Endothelial cell of umbilical vein (primary cell): ENCODE results near the gene TMSB10. TPM values are rescaled to one million over a fixed set of nuclear protein-coding genes. Genes with fewer than 3 reads are reported as not detected.

Experiments used
- BruUV-seq: library from RNA; stranded (reverse); fragments of 400-500 nt; replicated peaks from 2 replicates; lab custom pipeline; 2021; lab: Mats Ljungman, UMichigan
- CTCF ChIA-PET: fragments of 300-600, 350-600 bp; sonication (Branson Sonifier 250); formaldehyde crosslinking; loops from one replicate; lab custom pipeline; 2021; ENCODE audit warnings: antibody characterized with exemption, inconsistent platforms; lab: Charles Lee
- POLR2A ChIA-PET: fragments of 300-600, 350-600 bp; sonication (Branson Sonifier 250); formaldehyde crosslinking; loops from one replicate; lab custom pipeline; 2021; ENCODE audit warnings: antibody characterized with exemption, inconsistent platforms; lab: Charles Lee
- DNase-seq: peaks from one replicate; pipeline ENCODE4 v3.0.0-alpha.2; 2011; ENCODE audit warnings: low read depth, low spot score
- FAIRE-seq: peaks from 2 replicates; lab custom pipeline; 2011; peaks lifted over from hg19 to GRCh38; lab: Jason Lieb, UNC
- H2AFZ ChIP-seq: 2 replicates; pipeline ENCODE4 v1.6.0; 2012; ENCODE audit warnings: low read depth, low read length, control low read depth, inconsistent platforms
- H3K27ac ChIP-seq: 2 replicates; pipeline ENCODE4 v1.5.1; 2011; ENCODE audit warnings: low read depth, mild to moderate bottlenecking, control low read depth, low read length, moderate library complexity; ENCODE audit not compliant: insufficient read depth
- H3K27me3 ChIP-seq, 2 experiments: 2 replicates each; pipeline versions ENCODE4 v1.6.0 to v1.6.1; 2011; ENCODE audit warnings: low read length in 2 of 2, mixed read lengths in 1 of 2; ENCODE audit not compliant: control insufficient read depth in 2 of 2, insufficient read depth in 2 of 2
- H3K36me3 ChIP-seq, 2 experiments: 2 replicates in 1 of 2; 3 replicates in 1 of 2; pipeline ENCODE4 v1.5.1; 2011; ENCODE audit warnings: low read length in 2 of 2, mild to moderate bottlenecking in 1 of 2, moderate library complexity in 1 of 2; ENCODE audit not compliant: control insufficient read depth in 2 of 2, insufficient read depth in 2 of 2; ENCODE audit errors: extremely low read depth in 1 of 2
- H3K4me1 ChIP-seq: 3 replicates; pipeline ENCODE4 v1.5.1; 2011; ENCODE audit warnings: mild to moderate bottlenecking, low read length; ENCODE audit not compliant: control insufficient read depth, insufficient read depth; ENCODE audit errors: extremely low read depth
- H3K4me2 ChIP-seq: 2 replicates; pipeline ENCODE4 v1.6.1; 2011; ENCODE audit warnings: low read length, control low read depth, mixed read lengths; ENCODE audit not compliant: insufficient read depth
- H3K4me3 ChIP-seq, 3 experiments: fragments of 200-600 bp in 1 of 3; sonication (generic), shearing (Covaris generic) in 1 of 3; replicated peaks in 1 of 3; 2 replicates each; pipeline ENCODE4 v1.5.1; 2011 to 2016; ENCODE audit warnings: control low read depth in 3 of 3, low read length in 3 of 3, mild to moderate bottlenecking in 2 of 3, inconsistent platforms in 1 of 3, low read depth in 1 of 3, moderate library complexity in 1 of 3; ENCODE audit not compliant: insufficient read depth in 1 of 3
- H3K79me2 ChIP-seq: 2 replicates; pipeline ENCODE4 v1.6.0; 2012; ENCODE audit warnings: low read length, inconsistent platforms; ENCODE audit not compliant: control insufficient read depth, insufficient read depth
- H3K9ac ChIP-seq: replicated peaks from 2 replicates; pipeline ENCODE3; 2011; ENCODE audit warnings: low read length, control low read depth; ENCODE audit not compliant: insufficient read depth; ENCODE audit errors: extremely low read depth
- H3K9me1 ChIP-seq: replicated peaks from 3 replicates; pipeline ENCODE4 v1.6.0; 2011; ENCODE audit warnings: mild to moderate bottlenecking, low read length; ENCODE audit not compliant: control insufficient read depth, insufficient read depth; ENCODE audit errors: extremely low read depth
- H3K9me3 ChIP-seq: replicated peaks from 2 replicates; pipeline ENCODE4 v1.5.1; 2012; ENCODE audit warnings: low read length, inconsistent platforms; ENCODE audit not compliant: control insufficient read depth, insufficient read depth
- H4K20me1 ChIP-seq: replicated peaks from 2 replicates; pipeline ENCODE3; 2011; ENCODE audit warnings: mild to moderate bottlenecking, low read length; ENCODE audit not compliant: control insufficient read depth, insufficient read depth; ENCODE audit errors: extremely low read depth
- EZH2 ChIP-seq: IDR thresholded peaks from 2 replicates; pipeline ENCODE4 v1.6.1; 2012; ENCODE audit warnings: borderline replicate concordance, low read depth, mild to moderate bottlenecking, moderate library complexity, low read length, inconsistent platforms; ENCODE audit not compliant: severe bottlenecking
- FOS ChIP-seq: IDR thresholded peaks from 2 replicates; pipeline ENCODE4 v1.6.1; 2011; ENCODE audit warnings: mild to moderate bottlenecking, low read length, moderate library complexity, borderline replicate concordance; ENCODE audit not compliant: insufficient read depth
- GATA2 ChIP-seq: IDR thresholded peaks from 2 replicates; pipeline ENCODE4 v1.7.0; 2011; ENCODE audit warnings: low read depth, mild to moderate bottlenecking, moderate library complexity, mixed read lengths, low read length; ENCODE audit not compliant: insufficient read length, insufficient read depth
- JUN ChIP-seq: IDR thresholded peaks from 2 replicates; pipeline ENCODE4 v1.6.1; 2011; ENCODE audit warnings: borderline replicate concordance, low read depth; ENCODE audit not compliant: insufficient read length, insufficient read depth
- MYC ChIP-seq: IDR thresholded peaks from one replicate; pipeline ENCODE4 v1.6.1; 2011; ENCODE audit warnings: mild to moderate bottlenecking, low read depth, low read length
- POLR2A ChIP-seq: IDR thresholded peaks from 2 replicates; pipeline ENCODE4 v1.6.1; 2012; ENCODE audit warnings: low read depth, mild to moderate bottlenecking, control low read depth, low read length
- POLR2AphosphoS5 ChIP-seq: IDR thresholded peaks from 2 replicates; pipeline ENCODE4 v1.6.1; 2012; ENCODE audit warnings: low read depth, mild to moderate bottlenecking, control low read depth, low read length, moderate library complexity; ENCODE audit not compliant: insufficient read depth
- dilution Hi-C: fragments of 300-500 bp; cut with MboI; formaldehyde crosslinking; loops from one replicate; pipeline ENCODE4 v1.15.0; 2019; ENCODE audit warnings: low sequenced_read_pairs; ENCODE audit not compliant: extremely low pct_ligation_motif_present
- intact Hi-C: fragments of 100-400 bp; cut with micrococcal nuclease; formaldehyde crosslinking; loops from one replicate; pipeline ENCODE4 v1.10.0; 2022
- polyA plus RNA-seq, 4 experiments: library from polyadenylated mRNA; depleted of rRNA in 3 of 4; stranded (reverse) in 3 of 4; unstranded in 1 of 4; fragments of >200 nt; gene quantifications; 2 replicates each; pipeline versions ENCODE4 v1.2.1 to v1.2.3, GENCODE V29; 2011 to 2012; ENCODE audit warnings: missing spikeins in 1 of 4
- total RNA-seq: library from RNA; stranded (reverse); gene quantifications from 2 replicates; pipeline ENCODE4 v1.2.3, GENCODE V29; 2021
- TF ChIP-seq, protein P1 (sequence below): IDR thresholded peaks from 2 replicates; pipeline ENCODE4 v1.6.1; 2011; ENCODE audit not compliant: insufficient read depth, insufficient read length
- TF ChIP-seq, protein P2 (sequence below), 2 donors: IDR thresholded peaks; 1 replicate in 1 of 2; 2 replicates in 1 of 2; pipeline ENCODE4 v1.5.1; 2011; ENCODE audit warnings: low read length in 2 of 2, mild to moderate bottlenecking in 2 of 2, moderate library complexity in 2 of 2, control low read depth in 1 of 2, inconsistent platforms in 1 of 2, low read depth in 1 of 2; ENCODE audit not compliant: insufficient read depth in 1 of 2; ENCODE audit errors: extremely low read depth in 1 of 2

TMSB10 gene
- total and polyA plus RNA-seq, 2 donors (not counting 3 experiments of a cell fraction or from before 2014, with no cell fraction given) = 2,774 to 4,015 TPM

DNA sequence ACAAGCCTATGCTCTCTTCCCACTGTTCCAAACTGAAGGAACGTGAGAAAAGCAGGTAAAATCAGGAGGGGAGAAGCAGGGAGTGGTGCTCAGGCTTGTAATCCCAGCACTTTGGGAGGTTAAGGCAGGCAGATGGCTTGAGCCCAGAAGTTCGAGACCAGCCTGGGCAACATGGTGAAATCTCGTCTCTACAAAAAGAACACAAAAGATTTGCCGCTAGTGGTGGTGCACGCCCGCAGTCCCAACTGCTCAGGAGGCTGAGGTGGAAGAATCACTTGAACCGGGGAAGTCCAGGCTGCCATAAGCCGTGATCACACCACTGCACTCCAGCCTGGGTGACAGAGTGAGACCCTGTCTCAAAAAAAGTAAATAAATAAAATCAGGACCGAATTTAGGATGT, 1.3 kb upstream of the TMSB10 start:
- peaks cover 7% of the 10 kb centered on the region for H3K4me1 ChIP-seq
- H3K27ac ChIP-seq = no peak overlapping the region
- H3K4me2 ChIP-seq = peak overlapping the region; percentile 93
- H3K4me3 ChIP-seq = no peak overlapping the region
- DNase-seq (no peak), FAIRE-seq (no peak)
- H3K27me3 ChIP-seq = no peaks in the 10 kb centered on the region
- H3K9me1 ChIP-seq = no peaks in the 10 kb centered on the region
- H4K20me1 ChIP-seq = no peaks in the 10 kb centered on the region
- peak overlapping the region; percentile 80 for H2AFZ ChIP-seq
- BruUV-seq = no TSS peak
- peaks cover 13% of the 10 kb centered on the region for H3K79me2 ChIP-seq
- intact Hi-C loops (loop anchor here (2.0 kb wide), 1 partner anchor 55 kb away; no protein-coding TSS in a partner anchor), dilution Hi-C loops (no loop called here)
- TF ChIP-seq POLR2AphosphoS5 (no peak), EZH2 (no peak), GATA2 (no peak), MYC (no peak), FOS (no peak), POLR2A (no peak), JUN (no peak)
- TF ChIP-seq, protein P1, sequence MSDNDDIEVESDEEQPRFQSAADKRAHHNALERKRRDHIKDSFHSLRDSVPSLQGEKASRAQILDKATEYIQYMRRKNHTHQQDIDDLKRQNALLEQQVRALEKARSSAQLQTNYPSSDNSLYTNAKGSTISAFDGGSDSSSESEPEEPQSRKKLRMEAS = no peak
- TF ChIP-seq, protein P2, sequence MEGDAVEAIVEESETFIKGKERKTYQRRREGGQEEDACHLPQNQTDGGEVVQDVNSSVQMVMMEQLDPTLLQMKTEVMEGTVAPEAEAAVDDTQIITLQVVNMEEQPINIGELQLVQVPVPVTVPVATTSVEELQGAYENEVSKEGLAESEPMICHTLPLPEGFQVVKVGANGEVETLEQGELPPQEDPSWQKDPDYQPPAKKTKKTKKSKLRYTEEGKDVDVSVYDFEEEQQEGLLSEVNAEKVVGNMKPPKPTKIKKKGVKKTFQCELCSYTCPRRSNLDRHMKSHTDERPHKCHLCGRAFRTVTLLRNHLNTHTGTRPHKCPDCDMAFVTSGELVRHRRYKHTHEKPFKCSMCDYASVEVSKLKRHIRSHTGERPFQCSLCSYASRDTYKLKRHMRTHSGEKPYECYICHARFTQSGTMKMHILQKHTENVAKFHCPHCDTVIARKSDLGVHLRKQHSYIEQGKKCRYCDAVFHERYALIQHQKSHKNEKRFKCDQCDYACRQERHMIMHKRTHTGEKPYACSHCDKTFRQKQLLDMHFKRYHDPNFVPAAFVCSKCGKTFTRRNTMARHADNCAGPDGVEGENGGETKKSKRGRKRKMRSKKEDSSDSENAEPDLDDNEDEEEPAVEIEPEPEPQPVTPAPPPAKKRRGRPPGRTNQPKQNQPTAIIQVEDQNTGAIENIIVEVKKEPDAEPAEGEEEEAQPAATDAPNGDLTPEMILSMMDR (IDR thresholded peaks at IDR 0.05; ENCODE audit: extremely low read depth in 1 of 2, insufficient read depth in 1 of 2, low read depth in 1 of 2, low read length in 2 of 2) = no peak
- H3K9me3 ChIP-seq = no peaks in the 10 kb centered on the region
- peaks cover 0 to under 1% of the 10 kb centered on the region in 2 experiments for H3K36me3 ChIP-seq
- H3K9ac ChIP-seq = no peak overlapping the region
- POLR2A ChIA-PET = interaction anchor here (2.2 kb wide), 1 partner anchor 15 kb away, joined by 6 read pairs; no protein-coding TSS in a partner anchor
- CTCF ChIA-PET = interaction anchor here (4.7 to 5.5 kb wide), 2 partner anchors 22 kb away, joined by 31 to 61 read pairs; partner anchors contain the start of gene TRABD2A
